H9 (cell line): Measurements from ENCODE around the gene AMZ2. TPM values are rescaled to one million over a fixed set of nuclear protein-coding genes. Genes with fewer than 3 reads are reported as not detected.
"Not testable (repeated sequence)": the region's sequence is repeated elsewhere in the genome, so short reads cannot be mapped to it uniquely, and the experiment has no call there.

Source experiments
- DNase-seq: peaks from one replicate; pipeline ENCODE4 v3.0.0-alpha.2; 2017
- H2AFZ ChIP-seq: one replicate; pipeline ENCODE4 v1.6.1; 2013; ENCODE audit warnings: mild to moderate bottlenecking, low read length, control low read depth, moderate library complexity
- H2AK5ac ChIP-seq: 2 replicates; pipeline ENCODE4 v1.6.1; 2013; ENCODE audit warnings: low read length, control low read depth, mixed read lengths; ENCODE audit not compliant: insufficient read length
- H2BK120ac ChIP-seq: one replicate; pipeline ENCODE4 v1.6.1; 2013; ENCODE audit warnings: low read depth, mild to moderate bottlenecking, low read length, control low read depth, inconsistent platforms; ENCODE audit not compliant: poor library complexity, severe bottlenecking
- H2BK12ac ChIP-seq: 2 replicates; pipeline ENCODE4 v1.6.1; 2013; ENCODE audit warnings: low read length, control low read depth, mixed read lengths, low read depth; ENCODE audit not compliant: insufficient read length
- H2BK15ac ChIP-seq: 2 replicates; pipeline ENCODE4 v1.6.1; 2013; ENCODE audit warnings: low read depth, low read length, control low read depth
- H2BK20ac ChIP-seq: one replicate; pipeline ENCODE4 v1.6.1; 2013; ENCODE audit warnings: low read depth, mild to moderate bottlenecking, low read length, control low read depth, inconsistent platforms; ENCODE audit not compliant: poor library complexity, severe bottlenecking
- H2BK5ac ChIP-seq: 2 replicates; pipeline ENCODE4 v1.6.1; 2013; ENCODE audit warnings: low read length, control low read depth, mixed read lengths; ENCODE audit not compliant: insufficient read length
- H3K14ac ChIP-seq: 2 replicates; pipeline ENCODE4 v1.6.1; 2013; ENCODE audit warnings: low read length, control low read depth; ENCODE audit not compliant: insufficient read depth
- H3K18ac ChIP-seq: 2 replicates; pipeline ENCODE4 v1.6.1; 2013; ENCODE audit warnings: low read depth, mild to moderate bottlenecking, mixed read lengths, low read length, control low read depth; ENCODE audit not compliant: insufficient read length
- H3K23ac ChIP-seq: 2 replicates; pipeline ENCODE4 v1.6.1; 2013; ENCODE audit warnings: low read length, control low read depth, mixed read lengths, low read depth; ENCODE audit not compliant: insufficient read length
- H3K23me2 ChIP-seq: 2 replicates; pipeline ENCODE4 v1.6.1; 2013; ENCODE audit warnings: low read depth, mild to moderate bottlenecking, mixed read lengths, low read length, control low read depth; ENCODE audit not compliant: insufficient read length, poor library complexity, severe bottlenecking
- H3K27ac ChIP-seq: 2 replicates; pipeline ENCODE4 v1.5.1; 2013; ENCODE audit warnings: low read length, control low read depth, mixed read lengths, low read depth; ENCODE audit not compliant: insufficient read length
- H3K27me3 ChIP-seq: 2 replicates; pipeline ENCODE4 v1.6.1; 2013; ENCODE audit warnings: low read length, control low read depth, inconsistent platforms; ENCODE audit not compliant: insufficient read depth
- H3K4ac ChIP-seq: 2 replicates; pipeline ENCODE4 v1.6.1; 2013; ENCODE audit warnings: low read depth, mild to moderate bottlenecking, control low read depth, inconsistent platforms, low read length, moderate library complexity
- H3K4me1 ChIP-seq: 2 replicates; pipeline ENCODE4 v1.6.1; 2013; ENCODE audit warnings: low read length, control low read depth, inconsistent platforms; ENCODE audit not compliant: insufficient read depth
- H3K4me2 ChIP-seq: 2 replicates; pipeline ENCODE4 v1.6.1; 2013; ENCODE audit warnings: low read length, control low read depth, mixed read lengths; ENCODE audit not compliant: insufficient read length, insufficient read depth
- H3K56ac ChIP-seq: 2 replicates; pipeline ENCODE4 v1.6.1; 2013; ENCODE audit warnings: low read depth, mild to moderate bottlenecking, mixed read lengths, low read length, control low read depth; ENCODE audit not compliant: insufficient read length
- H3K79me1 ChIP-seq: 2 replicates; pipeline ENCODE4 v1.6.1; 2013; ENCODE audit warnings: low read depth, mild to moderate bottlenecking, moderate library complexity, low read length, control low read depth, inconsistent platforms; ENCODE audit not compliant: insufficient read depth, poor library complexity, severe bottlenecking
- H3K79me2 ChIP-seq: 2 replicates; pipeline ENCODE4 v1.6.1; 2013; ENCODE audit warnings: low read length, control low read depth, inconsistent platforms; ENCODE audit not compliant: insufficient read depth
- H3K9ac ChIP-seq: 2 replicates; pipeline ENCODE4 v1.6.1; 2013; ENCODE audit warnings: low read length, control low read depth, mixed read lengths; ENCODE audit not compliant: insufficient read length; ENCODE audit errors: extremely low read depth
- H3K9me3 ChIP-seq: one replicate; pipeline ENCODE4 v1.6.1; 2013; ENCODE audit warnings: low read depth, low read length, inconsistent platforms; ENCODE audit not compliant: control insufficient read depth
- H3T11ph ChIP-seq: one replicate; pipeline ENCODE4 v1.6.1; 2013; ENCODE audit warnings: mild to moderate bottlenecking, low read length, control low read depth, inconsistent platforms
- H4K20me1 ChIP-seq: one replicate; pipeline ENCODE4 v1.6.1; 2013; ENCODE audit not compliant: control insufficient read depth, insufficient read length, insufficient read depth
- H4K5ac ChIP-seq: 2 replicates; pipeline ENCODE4 v1.6.1; 2013; ENCODE audit warnings: low read depth, mild to moderate bottlenecking, mixed read lengths, low read length, control low read depth; ENCODE audit not compliant: insufficient read length
- H4K8ac ChIP-seq: replicated peaks from 2 replicates; pipeline ENCODE4 v1.6.1; 2013; ENCODE audit warnings: low read length, control low read depth, mixed read lengths, low read depth; ENCODE audit not compliant: insufficient read length
- H4K91ac ChIP-seq: 2 replicates; pipeline ENCODE4 v1.6.1; 2013; ENCODE audit warnings: low read depth, mild to moderate bottlenecking, moderate library complexity, mixed read lengths, low read length, control low read depth; ENCODE audit not compliant: insufficient read length
- H3K27ac Mint-ChIP-seq, 3 experiments: 2 replicates in 2 of 3; 3 replicates in 1 of 3; pipeline ENCODE4 v1.8.0; 2020 to 2021; ENCODE audit warnings: mixed read lengths in 3 of 3, mild to moderate bottlenecking in 1 of 3, moderate library complexity in 1 of 3
- H3K27me3 Mint-ChIP-seq: 2 replicates; pipeline ENCODE4 v1.8.0; 2021; ENCODE audit warnings: low read depth, mild to moderate bottlenecking, moderate library complexity, mixed read lengths
- H3K36me3 Mint-ChIP-seq, 3 experiments: 2 replicates in 2 of 3; 3 replicates in 1 of 3; pipeline ENCODE4 v1.8.0; 2020 to 2021; ENCODE audit warnings: low read depth in 3 of 3, mixed read lengths in 3 of 3; ENCODE audit not compliant: insufficient read depth in 1 of 3
- H3K4me1 Mint-ChIP-seq, 2 experiments: 2 replicates each; pipeline ENCODE4 v1.8.0; 2020; ENCODE audit warnings: mixed read lengths in 2 of 2
- H3K4me3 Mint-ChIP-seq, 2 experiments: 2 replicates in 1 of 2; 3 replicates in 1 of 2; pipeline ENCODE4 v1.8.0; 2020 to 2021; ENCODE audit warnings: mild to moderate bottlenecking in 2 of 2, mixed read lengths in 2 of 2, moderate library complexity in 1 of 2
- H3K9me3 Mint-ChIP-seq, 2 experiments: 2 replicates in 1 of 2; 3 replicates in 1 of 2; pipeline ENCODE4 v1.8.0; 2020; ENCODE audit warnings: mild to moderate bottlenecking in 2 of 2, mixed read lengths in 2 of 2, moderate library complexity in 1 of 2
- WGBS: extraction: QIAGEN DNeasy Blood & Tissue Kit; methylation state at CpG from one replicate; pipeline ENCODE4 v1.1.7; 2013; ENCODE audit warnings: missing lambda C conversion rate, low lambda C conversion rate, mixed read lengths; ENCODE audit not compliant: insufficient read length; ENCODE audit errors: extremely low coverage; 5-methylcytosine and 5-hydroxymethylcytosine counted together
- total RNA-seq: library from RNA; stranded (reverse); gene quantifications from 2 replicates; pipeline ENCODE4 v1.2.1, GENCODE V29; 2021

The AMZ2 gene
- total RNA-seq, 1 experiment from 2014 or later: 82.6 TPM

GRCh38 chr17:68220186-68220585 is 27.7 kb upstream of the AMZ2 start:
- H3K79me2 ChIP-seq, H4K8ac ChIP-seq, H3K4me1 Mint-ChIP-seq, H2BK5ac ChIP-seq, H3K4me2 ChIP-seq, H2BK15ac ChIP-seq, H2BK120ac ChIP-seq, H3K9me3 Mint-ChIP-seq, H3K14ac ChIP-seq, H3K27me3 Mint-ChIP-seq, H3K56ac ChIP-seq, H2BK20ac ChIP-seq, H3K18ac ChIP-seq, H3K4me1 ChIP-seq, H3K4me3 Mint-ChIP-seq, H4K5ac ChIP-seq, H2AK5ac ChIP-seq, H3K4ac ChIP-seq, H3K27ac Mint-ChIP-seq, H3T11ph ChIP-seq, H2AFZ ChIP-seq, H3K27ac ChIP-seq, DNase-seq, H4K91ac ChIP-seq, H2BK12ac ChIP-seq, H3K23ac ChIP-seq, H3K79me1 ChIP-seq, H3K9me3 ChIP-seq, H3K23me2 ChIP-seq, H3K27me3 ChIP-seq, H3K9ac ChIP-seq, H4K20me1 ChIP-seq: not testable (repeated sequence)
- peaks cover 2 to 18% (median 4%) of the 10 kb centered on the region in 3 experiments; a peak in 4 of 7 replicates for H3K36me3 Mint-ChIP-seq
- no CpG with 5 or more reads among the region's 2 CpGs for WGBS

GRCh38 chr17:68220786-68221185 is 27.1 kb upstream of the AMZ2 start:
- WGBS: no CpG with 5 or more reads among the region's 12 CpGs
- H2BK120ac ChIP-seq, H3K27ac ChIP-seq, H2AFZ ChIP-seq, H4K8ac ChIP-seq, H4K5ac ChIP-seq, H3K79me2 ChIP-seq, H3K9ac ChIP-seq, H3K27me3 ChIP-seq, H3K4me2 ChIP-seq, H2BK5ac ChIP-seq, H2BK20ac ChIP-seq, H4K91ac ChIP-seq, H3K27me3 Mint-ChIP-seq, H3K23me2 ChIP-seq, H4K20me1 ChIP-seq, H2AK5ac ChIP-seq, H3K4me3 Mint-ChIP-seq, H3K27ac Mint-ChIP-seq, H3K4me1 Mint-ChIP-seq, H3K9me3 Mint-ChIP-seq, H3K4ac ChIP-seq, H2BK15ac ChIP-seq, H3T11ph ChIP-seq, H3K23ac ChIP-seq, H3K79me1 ChIP-seq, H3K14ac ChIP-seq, H3K18ac ChIP-seq, DNase-seq, H3K56ac ChIP-seq, H3K9me3 ChIP-seq, H3K4me1 ChIP-seq, H2BK12ac ChIP-seq: not testable (repeated sequence)
- H3K36me3 Mint-ChIP-seq: peaks cover 2 to 18% (median 4%) of the 10 kb centered on the region in 3 experiments; a peak in 4 of 7 replicates
